K562 (cell line): Measurements from ENCODE around the gene DCAF6. TPM values are rescaled to one million over a fixed set of nuclear protein-coding genes. Genes with fewer than 3 reads are reported as not detected.

Experiments used
- ATF2 ChIP-seq: sonication (generic); formaldehyde crosslinking; IDR thresholded peaks from 2 replicates; pipeline ENCODE4 v1.8.1; 2022; ENCODE audit warnings: missing genetic modification reagents
- BACH1 ChIP-seq: fragments of 200-800 bp; sonication (Bioruptor generic); IDR thresholded peaks from 2 replicates; pipeline ENCODE4 v1.6.1; 2016; ENCODE audit warnings: missing genetic modification characterization, missing compliant biosample characterization
- BCLAF1 ChIP-seq, 2 experiments: fragments of 450-650 bp in 1 of 2; IDR thresholded peaks; 2 replicates each; pipeline ENCODE4 v1.6.1; 2011 to 2017; ENCODE audit warnings: low read depth in 2 of 2, antibody characterized with exemption in 1 of 2, borderline replicate concordance in 1 of 2, low read length in 1 of 2, mild to moderate bottlenecking in 1 of 2, mixed read lengths in 1 of 2; ENCODE audit not compliant: control insufficient read depth in 1 of 2
- HLTF ChIP-seq: fragments of 450-650 bp; IDR thresholded peaks from 2 replicates; pipeline ENCODE4 v1.6.1; 2016
- HNRNPL ChIP-seq: fragments of 200-400 bp; formaldehyde crosslinking; IDR thresholded peaks from 2 replicates; pipeline ENCODE4 v1.6.1; 2017; ENCODE audit warnings: low read depth, mild to moderate bottlenecking, low read length
- KDM1A ChIP-seq, 2 experiments: fragments of 450-650 bp; IDR thresholded peaks; 2 replicates each; pipeline ENCODE4 v1.6.1; 2016; ENCODE audit warnings: mild to moderate bottlenecking in 2 of 2
- NR4A1 ChIP-seq, 2 experiments: fragments of 250-450 bp in 1 of 2; fragments of 450-650 bp in 1 of 2; sonication (Bioruptor Pico) in 1 of 2; IDR thresholded peaks; 2 replicates each; pipeline versions ENCODE4 v1.4.0 to v1.6.1; 2016 to 2020; ENCODE audit warnings: mild to moderate bottlenecking in 2 of 2, missing compliant biosample characterization in 1 of 2, missing genetic modification characterization in 1 of 2, moderate library complexity in 1 of 2
- NRF1 ChIP-seq, 2 experiments: fragments of 450-650 bp; IDR thresholded peaks in 1 of 2; conservative IDR thresholded peaks in 1 of 2; 2 replicates each; pipeline ENCODE4 v1.6.1; 2014; ENCODE audit warnings: mild to moderate bottlenecking in 2 of 2
- RBFOX2 ChIP-seq: fragments of 200-400 bp; formaldehyde crosslinking; IDR thresholded peaks from 2 replicates; pipeline ENCODE4 v1.6.1; 2017; ENCODE audit warnings: low read depth, mild to moderate bottlenecking, low read length, moderate library complexity
- TRIM24 ChIP-seq, 2 experiments: fragments of 450-650 bp; IDR thresholded peaks; 2 replicates each; pipeline ENCODE4 v1.6.1; 2016
- ZMIZ1 ChIP-seq, 2 experiments: fragments of 150-350 bp in 1 of 2; IDR thresholded peaks; 2 replicates each; pipeline ENCODE4 v1.6.1; 2012 to 2016; ENCODE audit warnings: low read depth in 2 of 2, low read length in 2 of 2, mild to moderate bottlenecking in 1 of 2, moderate library complexity in 1 of 2
- ZNF12 ChIP-seq: sonication (generic); formaldehyde crosslinking; IDR thresholded peaks from 2 replicates; pipeline ENCODE4 v1.4.0; 2020; ENCODE audit warnings: mild to moderate bottlenecking, missing genetic modification reagents
- ZNF140 ChIP-seq: fragments of 250-450 bp; sonication (Bioruptor Pico); IDR thresholded peaks from 2 replicates; pipeline ENCODE4 v1.8.0; 2021; ENCODE audit warnings: moderate library complexity, mild to moderate bottlenecking, inconsistent platforms
- ZNF217 ChIP-seq: sonication (generic); formaldehyde crosslinking; IDR thresholded peaks from 2 replicates; pipeline ENCODE4 v1.8.0; 2022; ENCODE audit warnings: mild to moderate bottlenecking, missing genetic modification reagents
- ZNF408 ChIP-seq: fragments of 250-450 bp; sonication (Bioruptor Pico); IDR thresholded peaks from 2 replicates; pipeline ENCODE4 v1.4.0; 2020; ENCODE audit warnings: low read depth, mild to moderate bottlenecking, moderate library complexity
- polyA plus RNA-seq, 8 experiments: library from polyadenylated mRNA; depleted of rRNA in 4 of 8; stranded (reverse) in 5 of 8; unstranded in 3 of 8; fragments of >200 nt; fragmentation: Nextera tagmentation in 2 of 8; fragmentation: Illumina TruSeq in 1 of 8; extraction: Ambion mirVana in 2 of 8; extraction: Trizol in 1 of 8; gene quantifications; 2 replicates each; pipeline versions ENCODE4 v1.2.1 to v1.2.3, GENCODE V29; 2011 to 2014; ENCODE audit warnings: inconsistent platforms in 1 of 8, missing spikeins in 1 of 8
- total RNA-seq, 7 experiments: library from RNA; depleted of rRNA in 6 of 7; stranded (reverse); fragments of >200 nt in 6 of 7; fragmentation: Illumina TruSeq in 2 of 7; extraction: Trizol in 2 of 7; gene quantifications; 2 replicates each; pipeline versions ENCODE4 v1.2.1 to v1.2.3, GENCODE V29; 2011 to 2021; ENCODE audit warnings: low replicate concordance in 1 of 7

The DCAF6 gene
- total and polyA plus RNA-seq, 9 of the 15 experiments (the other 6 are each of a cell fraction or from before 2014, with no cell fraction given): 19.1 to 102 (median 46.3) TPM

GRCh38 chr1:167924102-167924501 is 12.4 kb upstream of the DCAF6 start (continued):
- TF ChIP-seq ZNF12 (CRISPR knock-in tag) (no peak), NR4A1 (CRISPR knock-in tag; IDR thresholded peaks at IDR 0.05) (no peak), NR4A1 (tag; IDR thresholded peaks at IDR 0.05) (no peak), BACH1 (no peak), ZNF140 (CRISPR knock-in tag) (no peak), BCLAF1 (IDR thresholded peaks at IDR 0.05; ENCODE audit: borderline replicate concordance in 1 of 2, control insufficient read depth in 1 of 2, low read depth in 2 of 2, low read length in 1 of 2) (0 out of 4 replicates have a peak, but pooled peaks of 1 of the 2 experiments have one; percentile 12), ATF2 (CRISPR knock-in tag) (no peak), TRIM24 (IDR thresholded peaks at IDR 0.05) (no peak), ZNF217 (CRISPR knock-in tag) (no peak), ZNF408 (no peak), HLTF (no peak), ZMIZ1 (IDR thresholded peaks at IDR 0.05; ENCODE audit: low read depth in 2 of 2, low read length in 2 of 2) (no peak), KDM1A (IDR thresholded peaks at IDR 0.05) (no peak), RBFOX2 (no peak), NRF1 (conservative IDR thresholded peaks at IDR 0.05 in 1 of 2, IDR thresholded peaks at IDR 0.05 in 1 of 2) (no peak), HNRNPL (no peak)
